ENCODE results near the gene ZNF77. TPM values are rescaled to one million over a fixed set of nuclear protein-coding genes. Genes with fewer than 3 reads are reported as not detected.
"Not testable (repeated sequence)": the region's sequence is repeated elsewhere in the genome, so short reads cannot be mapped to it uniquely, and the experiment has no call there.

ZNF77 gene
- total and polyA plus RNA-seq, 8 donors = 1.3 to 3.4 (median 2.0) TPM

- 1% methylated on average over 23 of the region's 23 CpGs for WGBS, 2 donors
- H3K27ac ChIP-seq = peak overlapping the region; percentile 91 to 95 (median 92)
- intact Hi-C loops (cut with DNase I) = no loop called here
- H3K9me3 ChIP-seq = no peaks in the 10 kb centered on the region
- FAIRE-seq (no peak), DNase-seq (no peak), ATAC-seq (no peak)
- H3K4me1 ChIP-seq = peaks cover 3 to 10% (median 4%) of the 10 kb centered on the region in 3 donors
- H3K36me3 ChIP-seq = peaks cover 0 to 3% (median 0%) of the 10 kb centered on the region in 3 donors
- peak overlapping the region; percentile 49 to 90 (median 82) for H3K4me3 ChIP-seq
- no peaks in the 10 kb centered on the region for H3K27me3 ChIP-seq
- TF ChIP-seq CTCF (IDR thresholded peaks at IDR 0.05) = no peak
Observed at GRCh38 chr19:2944403-2944774, 382 bp downstream of the ZNF77 start.

- Histone ChIP-seq H3K4me3 (no peak overlapping the region), H3K27me3 (no peaks in the 10 kb centered on the region), H3K9me3 (no peaks in the 10 kb centered on the region), H3K4me1 (peaks cover 0 to 5% (median 4%) of the 10 kb centered on the region in 3 donors), H3K36me3 (peaks cover 0 to 6% (median 0%) of the 10 kb centered on the region in 3 donors), H3K27ac (no peak overlapping the region)
- 73 to 75% methylated on average over 14 of the region's 14 CpGs for WGBS, 2 donors
- intact Hi-C loops (cut with DNase I) = no loop called here
- TF ChIP-seq CTCF (IDR thresholded peaks at IDR 0.05) = no peak
- ATAC-seq (no peak), FAIRE-seq (no peak), DNase-seq (no peak)
Observed at GRCh38 chr19:2942928-2943640, 1.7 kb downstream of the ZNF77 start.

GRCh38 chr19:2935863-2936262 lies 8.9 kb downstream of the ZNF77 start:
- H3K27ac ChIP-seq; H3K9me3 ChIP-seq; FAIRE-seq; H3K4me3 ChIP-seq; intact Hi-C loops (cut with DNase I); DNase-seq; H3K4me1 ChIP-seq; H3K27me3 ChIP-seq; ATAC-seq: not testable (repeated sequence)
- peaks cover 8 to 28% (median 28%) of the 10 kb centered on the region in 3 donors for H3K36me3 ChIP-seq
- 98% methylated on average over 4 of the region's 4 CpGs for WGBS, 2 donors

GRCh38 chr19:2933490-2933910 lies 11.3 kb downstream of the ZNF77 start:
- Histone ChIP-seq H3K4me3 (no peak overlapping the region), H3K27ac (no peak overlapping the region), H3K9me3 (peaks cover 0 to 9% (median 3%) of the 10 kb centered on the region in 4 donors), H3K36me3 (peaks cover 8 to 28% (median 22%) of the 10 kb centered on the region in 3 donors), H3K27me3 (no peaks in the 10 kb centered on the region), H3K4me1 (no peaks in the 10 kb centered on the region)
- 95 to 97% methylated on average over 18 of the region's 18 CpGs for WGBS, 2 donors
- TF ChIP-seq CTCF (IDR thresholded peaks at IDR 0.05) = no peak
- DNase-seq = no peak
- intact Hi-C loops (cut with DNase I) = no loop called here
- ATAC-seq = no peak
- no peak for FAIRE-seq

GRCh38 chr19:2927032-2927430 lies 17.7 kb downstream of the ZNF77 start:
- DNase-seq (no peak), FAIRE-seq (no peak), ATAC-seq (no peak)
- Histone ChIP-seq H3K9me3 (no peaks in the 10 kb centered on the region), H3K27ac (no peak overlapping the region), H3K4me3 (no peak overlapping the region), H3K4me1 (peaks cover 6 to 15% (median 11%) of the 10 kb centered on the region in 3 donors), H3K27me3 (no peaks in the 10 kb centered on the region), H3K36me3 (no peaks in the 10 kb centered on the region)
- WGBS, 2 donors = 96 to 97% methylated on average over 18 of the region's 18 CpGs
- TF ChIP-seq CTCF (IDR thresholded peaks at IDR 0.05) = no peak
- intact Hi-C loops (cut with DNase I) = no loop called here
